Measurements from ENCODE around the gene BCL2A1. TPM values are rescaled to one million over a fixed set of nuclear protein-coding genes. Genes with fewer than 3 reads are reported as not detected.

The BCL2A1 gene
- total and polyA plus RNA-seq, 2 of the 4 experiments (the other 2 are of a cell fraction), result 2.3 to 4.5 TPM

DNA sequence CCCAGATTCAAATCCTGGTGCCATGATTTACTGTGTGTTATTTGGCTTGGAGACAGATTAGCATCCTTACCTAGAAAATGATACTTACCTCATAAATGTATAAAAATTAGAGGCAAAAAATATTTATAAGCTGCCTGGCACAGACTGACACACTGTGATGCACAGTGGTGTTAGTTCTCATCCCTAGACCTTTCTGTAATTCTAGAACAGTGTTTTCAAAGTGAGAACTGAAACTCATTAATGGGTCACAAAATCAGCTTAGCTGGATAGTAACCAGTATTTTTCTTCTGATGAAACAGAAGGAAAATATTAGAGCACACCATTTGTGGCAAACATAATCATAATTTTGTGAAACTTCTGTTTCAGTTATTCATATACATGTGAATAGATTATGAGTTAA is 56.3 kb downstream of the BCL2A1 start:
- H3K27ac ChIP-seq (ENCODE audit: insufficient read depth, low read length), result no peak overlapping the region
- no peak overlapping the region for H2BK20ac ChIP-seq (ENCODE audit: low read depth, low read length)
- no peak overlapping the region for H4K91ac ChIP-seq (ENCODE audit: insufficient read depth, low read depth, low read length)
- peaks cover 5 to 12% of the 10 kb centered on the region in 2 experiments; a peak in 3 of 4 replicates for H3K79me1 ChIP-seq (ENCODE audit: low read depth in 1 of 2, low read length in 2 of 2)
- no TSS peak for BruUV-seq (replicated peaks)
- no peak overlapping the region for H3K9ac ChIP-seq (ENCODE audit: low read depth, low read length)
- H3K4me1 ChIP-seq (ENCODE audit: control insufficient read depth, insufficient read depth, low read length), result no peaks in the 10 kb centered on the region
- H2AK5ac ChIP-seq (ENCODE audit: low read depth, low read length), result no peak overlapping the region
- H3K18ac ChIP-seq (ENCODE audit: low read depth, low read length), result no peak overlapping the region
- H2AK9ac ChIP-seq (replicated peaks; ENCODE audit: low read depth, low read length, poor library complexity), result no peak overlapping the region
- in situ Hi-C loops (cut with MboI; ENCODE audit: low sequenced_read_pairs), result no loop called here
- H2BK5ac ChIP-seq (ENCODE audit: low read depth, low read length, poor library complexity, severe bottlenecking), result no peak overlapping the region
- ChIA-PET CTCF (no interaction called here), POLR2A (ENCODE audit: unreplicated experiment) (no interaction called here)
- H2AFZ ChIP-seq (replicated peaks; ENCODE audit: low read length, poor library complexity), result no peak overlapping the region
- dilution Hi-C loops (cut with HindIII; ENCODE audit: low sequenced_read_pairs, unreplicated experiment), result no loop called here
- DNase-seq (no peak), ATAC-seq (ENCODE audit: low read depth) (no peak)
- no peaks in the 10 kb centered on the region for H4K20me1 ChIP-seq (ENCODE audit: insufficient read depth, low read length)
- no peak overlapping the region for H3K4ac ChIP-seq (ENCODE audit: low read depth, low read length)
- intact Hi-C loops (cut with micrococcal nuclease), result no loop called here
- H3K23ac ChIP-seq (ENCODE audit: low read depth, low read length), result no peak overlapping the region
- TF ChIP-seq CEBPB (IDR thresholded peaks at IDR 0.05; ENCODE audit: low read depth, low read length), result no peak
- no peak for TF ChIP-seq NFE2L2 (IDR thresholded peaks at IDR 0.05; ENCODE audit: low read depth, low read length)
- TF ChIP-seq RFX5 (IDR thresholded peaks at IDR 0.05; ENCODE audit: low read depth, low read length), result no peak
- TF ChIP-seq SMC3 (IDR thresholded peaks at IDR 0.05; ENCODE audit: low read depth, low read length), result no peak
- TF ChIP-seq CHD1 (IDR thresholded peaks at IDR 0.05; ENCODE audit: low read depth, low read length), result no peak
- no peak for TF ChIP-seq MAFK (IDR thresholded peaks at IDR 0.05; ENCODE audit: low read depth, low read length)
- TF ChIP-seq, protein P1, sequence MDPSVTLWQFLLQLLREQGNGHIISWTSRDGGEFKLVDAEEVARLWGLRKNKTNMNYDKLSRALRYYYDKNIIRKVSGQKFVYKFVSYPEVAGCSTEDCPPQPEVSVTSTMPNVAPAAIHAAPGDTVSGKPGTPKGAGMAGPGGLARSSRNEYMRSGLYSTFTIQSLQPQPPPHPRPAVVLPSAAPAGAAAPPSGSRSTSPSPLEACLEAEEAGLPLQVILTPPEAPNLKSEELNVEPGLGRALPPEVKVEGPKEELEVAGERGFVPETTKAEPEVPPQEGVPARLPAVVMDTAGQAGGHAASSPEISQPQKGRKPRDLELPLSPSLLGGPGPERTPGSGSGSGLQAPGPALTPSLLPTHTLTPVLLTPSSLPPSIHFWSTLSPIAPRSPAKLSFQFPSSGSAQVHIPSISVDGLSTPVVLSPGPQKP (IDR thresholded peaks at IDR 0.05; ENCODE audit: borderline replicate concordance, low read depth, low read length), result no peak
- TF ChIP-seq RCOR1 (IDR thresholded peaks at IDR 0.05; ENCODE audit: insufficient replicate concordance, low read length), result no peak
- no peak for TF ChIP-seq MAZ (IDR thresholded peaks at IDR 0.05; ENCODE audit: borderline replicate concordance, low read depth, low read length)
- no peak for TF ChIP-seq MXI1 (IDR thresholded peaks at IDR 0.05; ENCODE audit: borderline replicate concordance, low read depth, low read length)
- TF ChIP-seq, protein P2, sequence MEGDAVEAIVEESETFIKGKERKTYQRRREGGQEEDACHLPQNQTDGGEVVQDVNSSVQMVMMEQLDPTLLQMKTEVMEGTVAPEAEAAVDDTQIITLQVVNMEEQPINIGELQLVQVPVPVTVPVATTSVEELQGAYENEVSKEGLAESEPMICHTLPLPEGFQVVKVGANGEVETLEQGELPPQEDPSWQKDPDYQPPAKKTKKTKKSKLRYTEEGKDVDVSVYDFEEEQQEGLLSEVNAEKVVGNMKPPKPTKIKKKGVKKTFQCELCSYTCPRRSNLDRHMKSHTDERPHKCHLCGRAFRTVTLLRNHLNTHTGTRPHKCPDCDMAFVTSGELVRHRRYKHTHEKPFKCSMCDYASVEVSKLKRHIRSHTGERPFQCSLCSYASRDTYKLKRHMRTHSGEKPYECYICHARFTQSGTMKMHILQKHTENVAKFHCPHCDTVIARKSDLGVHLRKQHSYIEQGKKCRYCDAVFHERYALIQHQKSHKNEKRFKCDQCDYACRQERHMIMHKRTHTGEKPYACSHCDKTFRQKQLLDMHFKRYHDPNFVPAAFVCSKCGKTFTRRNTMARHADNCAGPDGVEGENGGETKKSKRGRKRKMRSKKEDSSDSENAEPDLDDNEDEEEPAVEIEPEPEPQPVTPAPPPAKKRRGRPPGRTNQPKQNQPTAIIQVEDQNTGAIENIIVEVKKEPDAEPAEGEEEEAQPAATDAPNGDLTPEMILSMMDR (conservative IDR thresholded peaks at IDR 0.05; ENCODE audit: low read depth, low read length), result no peak
- no peak for TF ChIP-seq BHLHE40 (IDR thresholded peaks at IDR 0.05; ENCODE audit: low read depth, low read length)
- TF ChIP-seq POLR2A (IDR thresholded peaks at IDR 0.05; ENCODE audit: low read depth, low read length), result no peak
- no peak for TF ChIP-seq FOS (IDR thresholded peaks at IDR 0.05; ENCODE audit: low read depth, low read length)
- TF ChIP-seq, protein P3, sequence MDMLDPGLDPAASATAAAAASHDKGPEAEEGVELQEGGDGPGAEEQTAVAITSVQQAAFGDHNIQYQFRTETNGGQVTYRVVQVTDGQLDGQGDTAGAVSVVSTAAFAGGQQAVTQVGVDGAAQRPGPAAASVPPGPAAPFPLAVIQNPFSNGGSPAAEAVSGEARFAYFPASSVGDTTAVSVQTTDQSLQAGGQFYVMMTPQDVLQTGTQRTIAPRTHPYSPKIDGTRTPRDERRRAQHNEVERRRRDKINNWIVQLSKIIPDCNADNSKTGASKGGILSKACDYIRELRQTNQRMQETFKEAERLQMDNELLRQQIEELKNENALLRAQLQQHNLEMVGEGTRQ (IDR thresholded peaks at IDR 0.05; ENCODE audit: low read depth, low read length), result no peak
- TF ChIP-seq RAD21 (IDR thresholded peaks at IDR 0.05; ENCODE audit: low read length), result no peak
- no peak overlapping the region for H3K4me3 ChIP-seq (ENCODE audit: insufficient read depth, low read depth, low read length)
- H3K4me2 ChIP-seq (ENCODE audit: low read depth, low read length), result no peak overlapping the region
- H3K9me1 ChIP-seq (ENCODE audit: insufficient read depth, low read length), result 0 out of 2 replicates have a peak, but pooled peaks cover 3% of the 10 kb centered on the region
- H3K9me3 ChIP-seq (ENCODE audit: control insufficient read depth, insufficient read depth, low read length), result peaks cover 38% of the 10 kb centered on the region
- no peak overlapping the region for H3K56ac ChIP-seq (ENCODE audit: extremely low read depth, insufficient read depth, low read length)
- no peak overlapping the region for H2BK15ac ChIP-seq (ENCODE audit: low read depth, low read length)
- H3K36me3 ChIP-seq (ENCODE audit: control insufficient read depth, insufficient read depth, low read length), result peaks cover 13% of the 10 kb centered on the region
- H3K14ac ChIP-seq (replicated peaks; ENCODE audit: low read depth, low read length), result no peak overlapping the region
- H4K5ac ChIP-seq (ENCODE audit: low read depth, low read length), result no peak overlapping the region
- no peaks in the 10 kb centered on the region for H3K27me3 ChIP-seq (ENCODE audit: control insufficient read depth, insufficient read depth, low read length)
- H2BK120ac ChIP-seq (ENCODE audit: low read depth, low read length), result no peak overlapping the region
- no peak overlapping the region for H4K8ac ChIP-seq (ENCODE audit: low read depth in 2 of 2, low read length in 2 of 2)

Data from IMR-90 (cell line).